Measurements from ENCODE around the gene FAM120B.

FAM120B gene

DNA sequence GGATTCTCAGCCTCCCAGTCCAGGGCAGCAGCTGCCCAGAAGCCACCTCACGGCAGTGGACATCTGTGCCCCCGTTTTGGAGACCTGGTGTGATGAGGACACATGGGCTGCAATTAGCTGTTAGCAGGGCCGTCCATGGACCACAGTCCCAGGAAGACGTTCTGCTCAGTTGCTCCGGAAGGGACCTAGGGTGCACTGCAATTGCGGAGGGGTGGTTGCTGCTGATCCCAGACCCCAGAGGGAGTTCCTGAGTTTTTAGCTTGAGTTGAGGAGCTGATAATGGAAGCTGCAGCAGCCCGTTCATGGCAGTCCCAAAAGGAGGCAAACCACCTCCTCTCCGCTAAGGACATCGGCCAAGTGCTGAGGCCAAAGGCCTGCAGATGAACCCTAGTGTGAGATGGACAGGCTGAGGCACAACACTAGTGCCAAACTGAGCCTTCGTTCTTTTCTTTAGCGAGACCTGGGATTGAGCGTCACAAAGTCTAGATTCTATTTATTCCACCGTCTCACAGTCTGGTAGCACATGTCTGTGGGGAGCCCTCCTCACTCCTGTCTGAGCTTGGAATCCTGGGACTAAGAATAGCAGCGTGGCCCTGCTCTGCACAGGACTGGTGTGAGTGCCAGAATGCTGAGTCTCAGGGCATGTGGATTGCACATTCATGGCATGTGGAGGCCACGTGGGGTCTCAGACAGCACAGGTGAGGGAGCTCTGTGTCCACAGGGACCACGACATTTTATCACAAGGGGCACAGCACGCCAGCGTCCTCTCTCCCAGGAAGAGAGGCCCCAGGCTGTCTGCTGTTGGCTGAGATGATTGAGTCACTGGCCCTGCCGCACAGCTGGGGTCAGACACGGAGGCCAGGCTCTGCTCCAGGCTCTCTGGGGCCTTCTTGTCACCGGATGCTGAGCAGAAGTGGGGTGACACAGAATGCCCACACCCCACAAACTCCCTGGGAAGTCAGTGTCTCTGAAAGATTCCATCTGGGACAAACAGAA is 133.1 kb downstream of the FAM120B start:
- TF ChIP-seq, protein P1, sequence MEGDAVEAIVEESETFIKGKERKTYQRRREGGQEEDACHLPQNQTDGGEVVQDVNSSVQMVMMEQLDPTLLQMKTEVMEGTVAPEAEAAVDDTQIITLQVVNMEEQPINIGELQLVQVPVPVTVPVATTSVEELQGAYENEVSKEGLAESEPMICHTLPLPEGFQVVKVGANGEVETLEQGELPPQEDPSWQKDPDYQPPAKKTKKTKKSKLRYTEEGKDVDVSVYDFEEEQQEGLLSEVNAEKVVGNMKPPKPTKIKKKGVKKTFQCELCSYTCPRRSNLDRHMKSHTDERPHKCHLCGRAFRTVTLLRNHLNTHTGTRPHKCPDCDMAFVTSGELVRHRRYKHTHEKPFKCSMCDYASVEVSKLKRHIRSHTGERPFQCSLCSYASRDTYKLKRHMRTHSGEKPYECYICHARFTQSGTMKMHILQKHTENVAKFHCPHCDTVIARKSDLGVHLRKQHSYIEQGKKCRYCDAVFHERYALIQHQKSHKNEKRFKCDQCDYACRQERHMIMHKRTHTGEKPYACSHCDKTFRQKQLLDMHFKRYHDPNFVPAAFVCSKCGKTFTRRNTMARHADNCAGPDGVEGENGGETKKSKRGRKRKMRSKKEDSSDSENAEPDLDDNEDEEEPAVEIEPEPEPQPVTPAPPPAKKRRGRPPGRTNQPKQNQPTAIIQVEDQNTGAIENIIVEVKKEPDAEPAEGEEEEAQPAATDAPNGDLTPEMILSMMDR (IDR thresholded peaks at IDR 0.05; ENCODE audit: insufficient read depth, missing control alignments) = no peak
- DNase-seq (ENCODE audit: insufficient read length, low spot score) = no peak
- FAIRE-seq = no peak

DNA sequence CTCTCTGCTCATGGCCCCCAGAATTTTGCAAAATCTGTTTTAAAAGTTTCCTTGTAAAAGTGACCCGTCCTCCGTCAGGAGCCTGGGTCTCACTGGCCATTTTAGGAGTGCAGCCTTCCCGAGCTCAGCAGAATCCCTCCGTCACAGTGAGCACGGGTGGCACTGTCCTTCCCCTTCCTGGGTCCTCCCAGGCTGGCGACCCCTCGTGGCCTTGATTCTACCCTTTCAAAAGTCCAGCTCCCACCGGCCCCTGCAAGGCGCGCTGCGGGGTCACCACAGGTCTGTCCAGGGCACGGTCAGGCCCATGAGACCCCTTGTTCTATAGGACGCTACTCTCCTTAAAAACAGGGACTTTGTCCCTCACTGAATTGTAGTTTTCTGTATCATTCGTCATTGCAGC is 133.9 kb downstream of the FAM120B start:
- no peak for DNase-seq (ENCODE audit: insufficient read length, low spot score)
- TF ChIP-seq, protein P1 (IDR thresholded peaks at IDR 0.05; ENCODE audit: insufficient read depth, missing control alignments) = no peak
- FAIRE-seq = no peak

DNA sequence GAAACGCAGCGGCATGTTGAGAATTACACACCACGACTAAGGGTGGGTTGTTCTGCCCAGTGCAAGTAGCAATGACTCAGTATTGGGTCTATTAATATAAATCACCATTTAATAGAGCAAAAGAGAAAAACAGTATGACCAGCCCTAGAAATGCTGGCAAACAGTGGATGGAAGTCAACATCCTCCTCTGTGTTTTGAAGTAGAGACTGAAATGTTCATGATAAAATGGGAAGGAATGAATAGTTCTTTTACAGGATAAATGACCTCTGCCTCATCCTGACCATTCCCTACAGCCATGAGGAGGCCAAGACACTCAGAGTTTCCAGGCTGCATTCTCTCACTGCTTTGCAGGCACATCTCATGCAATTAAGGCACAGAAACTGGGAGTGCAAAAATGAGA is 134.8 kb downstream of the FAM120B start:
- no peak for DNase-seq (ENCODE audit: insufficient read length, low spot score)
- no peak for FAIRE-seq
- TF ChIP-seq, protein P1 (IDR thresholded peaks at IDR 0.05; ENCODE audit: insufficient read depth, missing control alignments) = no peak

DNA sequence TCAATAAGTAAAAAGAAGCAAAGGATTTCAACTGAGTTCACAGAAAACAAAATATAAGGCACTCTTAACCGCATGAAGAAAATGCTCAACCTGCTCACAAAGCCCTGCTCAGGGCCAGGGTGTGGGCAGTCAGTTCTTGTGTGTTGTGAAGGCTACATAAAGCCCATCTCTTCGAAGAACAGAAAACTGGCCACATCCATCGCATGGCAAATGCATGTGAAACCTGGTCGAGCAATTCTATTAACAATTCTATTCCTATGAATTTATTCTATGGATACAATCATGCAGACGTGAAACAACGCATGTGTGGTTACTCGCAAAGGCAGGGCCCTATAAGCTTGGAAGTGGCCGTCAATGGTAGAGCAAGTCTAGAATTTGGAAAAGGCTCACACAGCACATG is 136.0 kb downstream of the FAM120B start:
- FAIRE-seq (no peak), DNase-seq (ENCODE audit: insufficient read length, low spot score) (no peak)
- TF ChIP-seq, protein P1 (IDR thresholded peaks at IDR 0.05; ENCODE audit: insufficient read depth, missing control alignments) = no peak

DNA sequence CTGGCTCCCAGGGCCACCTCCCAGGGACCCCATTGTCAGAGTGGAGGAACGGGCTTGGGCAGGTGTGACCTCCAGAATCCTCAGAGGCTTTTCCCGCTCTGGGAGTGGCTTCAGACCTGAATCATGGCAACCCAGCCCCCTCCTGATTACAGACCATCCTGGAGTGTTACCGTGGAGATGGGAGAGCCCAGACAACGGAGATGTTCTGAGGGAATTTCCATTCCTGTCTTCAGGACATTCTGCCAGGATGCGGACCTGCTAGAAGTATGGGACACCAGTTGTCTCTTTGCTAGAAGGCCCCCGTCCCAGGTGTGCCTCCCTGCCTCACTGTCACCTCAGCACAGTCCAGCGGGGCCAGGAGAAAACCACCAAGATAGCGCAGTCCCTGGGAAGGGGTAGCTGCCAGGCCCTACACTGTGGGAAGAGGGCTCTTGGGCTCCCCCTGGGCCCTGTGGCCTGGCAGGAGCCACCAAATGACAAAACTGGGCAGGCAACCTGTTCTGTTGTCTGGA is 136.6 kb downstream of the FAM120B start:
- DNase-seq (ENCODE audit: insufficient read length, low spot score) (no peak), FAIRE-seq (no peak)
- TF ChIP-seq, protein P1 (IDR thresholded peaks at IDR 0.05; ENCODE audit: insufficient read depth, missing control alignments) = no peak

DNA sequence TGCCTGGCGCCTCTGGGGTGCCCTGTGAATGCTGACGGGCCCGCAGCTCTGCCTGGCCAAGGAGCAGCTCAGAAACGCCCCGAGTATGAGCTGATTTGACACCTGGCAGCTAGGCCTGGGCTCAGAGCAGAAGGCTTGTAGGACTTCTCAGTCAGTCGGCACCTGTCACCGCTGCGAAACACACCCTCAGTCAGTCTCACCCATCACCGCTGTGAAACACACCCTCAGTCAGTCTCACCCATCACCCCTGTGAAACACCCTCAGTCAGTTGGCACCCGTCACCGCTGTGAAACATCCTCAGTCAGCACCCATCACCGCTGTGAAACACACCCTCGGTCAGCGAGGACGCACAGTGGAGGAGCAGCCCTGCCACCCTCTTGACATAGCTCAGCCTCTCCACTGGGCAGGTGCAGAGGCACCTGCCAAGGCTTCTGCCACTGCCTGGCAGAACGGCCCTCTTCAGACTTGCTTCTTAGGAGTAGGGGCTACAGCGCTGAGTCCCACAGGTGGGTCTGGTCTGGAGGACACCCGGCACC is 137.6 kb downstream of the FAM120B start:
- no peak for FAIRE-seq
- no peak for DNase-seq (ENCODE audit: insufficient read length, low spot score)

More for the DNA sequence above, 137.6 kb downstream of the FAM120B start:
- TF ChIP-seq, protein P1 (IDR thresholded peaks at IDR 0.05; ENCODE audit: insufficient read depth, missing control alignments) = no peak

Measured in D721Med (cell line).